ENCODE measurements around the gene CCR9.
"Not testable (repeated sequence)": the region's sequence is repeated elsewhere in the genome, so short reads cannot be mapped to it uniquely, and the experiment has no call there.

Gene CCR9, protein sequence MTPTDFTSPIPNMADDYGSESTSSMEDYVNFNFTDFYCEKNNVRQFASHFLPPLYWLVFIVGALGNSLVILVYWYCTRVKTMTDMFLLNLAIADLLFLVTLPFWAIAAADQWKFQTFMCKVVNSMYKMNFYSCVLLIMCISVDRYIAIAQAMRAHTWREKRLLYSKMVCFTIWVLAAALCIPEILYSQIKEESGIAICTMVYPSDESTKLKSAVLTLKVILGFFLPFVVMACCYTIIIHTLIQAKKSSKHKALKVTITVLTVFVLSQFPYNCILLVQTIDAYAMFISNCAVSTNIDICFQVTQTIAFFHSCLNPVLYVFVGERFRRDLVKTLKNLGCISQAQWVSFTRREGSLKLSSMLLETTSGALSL

GRCh38 chr3:45885979-45886705, at the start of gene CCR9:
Gene CCR9, plus strand, starts transcription at chr3:45886543. Its CDS starts 8,391 bp downstream, at chr3:45894934.
- no peak for DNase-seq

DNA sequence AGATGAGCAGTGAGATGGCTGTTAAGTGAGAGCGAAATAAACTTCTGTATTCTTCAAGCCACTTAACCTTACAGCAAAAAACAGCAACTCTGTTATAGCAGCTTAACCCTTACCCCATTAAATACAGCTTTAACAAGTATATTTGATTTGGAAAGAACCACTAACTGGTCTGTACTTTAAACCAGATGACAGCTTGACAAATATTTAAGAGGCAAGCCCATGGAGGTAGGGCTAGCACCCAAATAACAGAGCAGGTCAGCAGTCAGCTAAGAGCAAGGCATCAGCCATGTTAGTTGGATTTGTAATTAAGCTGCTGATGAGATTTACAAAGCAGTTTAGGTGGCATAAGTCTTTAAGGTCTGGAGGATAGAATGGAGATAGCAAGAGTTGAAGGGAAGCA, 47.9 kb upstream of the CCR9 start:
- DNase-seq: no peak

- DNase-seq: peak in 1 of 4 experiments; percentile 20
Measured at GRCh38 chr3:45841420-45841756, 45.0 kb upstream of the CCR9 start.

DNA sequence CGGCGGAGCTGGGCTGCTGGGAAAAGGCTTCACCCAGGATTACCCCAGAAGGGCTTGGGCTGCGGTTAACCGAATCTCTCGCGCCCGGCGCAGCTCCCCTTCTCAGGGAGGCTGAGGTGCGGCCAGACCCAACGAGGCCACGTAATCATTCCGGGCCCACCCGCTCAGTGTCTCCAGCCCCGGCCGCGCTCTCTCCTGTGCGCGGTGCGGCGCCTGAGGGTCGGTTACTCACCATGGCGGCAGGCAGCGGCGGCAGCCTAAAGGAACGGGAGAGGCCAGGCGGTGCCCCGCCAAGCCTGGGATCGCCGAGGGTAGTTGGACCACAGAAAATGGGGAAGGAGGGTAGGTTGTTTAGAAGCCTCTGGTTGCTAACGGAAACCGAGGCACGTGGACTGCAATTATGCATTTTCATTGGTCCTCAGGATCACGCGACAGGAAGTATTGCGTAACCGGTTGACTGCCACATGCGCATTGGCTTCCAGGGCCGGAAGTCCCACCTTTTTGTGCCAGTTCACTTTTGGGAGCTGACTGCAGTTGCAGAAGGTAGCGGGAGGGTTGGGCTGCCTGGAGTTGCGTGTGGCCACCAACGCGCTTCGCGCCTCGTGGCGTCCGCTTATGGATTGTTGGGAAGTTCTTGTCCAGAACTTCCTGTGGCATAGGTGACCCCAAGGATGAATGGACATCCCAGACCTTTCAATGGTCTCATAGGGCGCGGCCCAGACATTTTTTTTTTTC, 44.4 kb upstream of the CCR9 start, which contains the start of gene LZTFL1:
LZTFL1 (minus strand) TSS at position 363 of the 735 bp plus-strand sequence; CDS start at position 235, 128 bp downstream.
- DNase-seq: peak; percentile 58 to 82 (median 70)

DNA sequence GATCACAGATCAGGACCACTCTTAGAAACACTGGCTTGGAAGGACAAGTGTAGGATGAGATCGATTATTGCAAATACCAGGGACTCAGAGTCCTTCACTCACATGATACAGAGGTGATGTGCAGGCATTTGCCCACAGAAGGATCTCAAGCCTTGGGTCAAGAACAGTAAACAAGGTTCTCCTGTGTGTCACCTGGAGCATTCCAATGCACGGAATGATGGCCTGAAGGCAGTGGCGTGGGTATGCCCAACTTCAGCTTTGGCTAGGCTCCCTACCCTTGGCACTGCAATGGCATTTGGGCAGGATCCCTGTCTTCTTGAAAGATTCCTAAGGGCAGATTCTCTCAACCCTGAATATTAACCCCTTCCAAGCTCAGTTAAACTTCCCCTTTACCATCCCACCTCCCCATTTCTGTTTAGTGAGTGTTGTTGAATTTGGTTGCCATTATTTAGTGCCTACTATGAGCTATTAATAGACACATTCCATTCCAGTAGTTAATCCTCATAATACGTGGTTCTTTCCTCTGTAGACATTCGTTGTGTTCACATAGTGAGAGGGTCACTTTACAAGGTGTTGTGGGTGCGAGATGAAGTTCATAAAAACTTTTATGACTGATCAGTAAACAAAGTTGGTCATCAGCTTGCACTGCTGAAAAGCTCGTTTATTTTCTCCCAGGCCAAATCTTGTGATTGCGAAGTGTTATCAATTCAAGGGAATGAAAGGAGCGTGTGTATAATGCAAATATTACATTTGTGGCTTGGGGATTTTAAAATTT, 43.3 kb upstream of the CCR9 start:
- no peak for DNase-seq

- no peak for DNase-seq
Measured at GRCh38 chr3:45844616-45845015, 41.7 kb upstream of the CCR9 start.

GRCh38 chr3:45848392-45848791, 38.0 kb upstream of the CCR9 start:
- no peak for DNase-seq

- DNase-seq: no peak
Measured at GRCh38 chr3:45852828-45853227, 33.5 kb upstream of the CCR9 start.

DNA sequence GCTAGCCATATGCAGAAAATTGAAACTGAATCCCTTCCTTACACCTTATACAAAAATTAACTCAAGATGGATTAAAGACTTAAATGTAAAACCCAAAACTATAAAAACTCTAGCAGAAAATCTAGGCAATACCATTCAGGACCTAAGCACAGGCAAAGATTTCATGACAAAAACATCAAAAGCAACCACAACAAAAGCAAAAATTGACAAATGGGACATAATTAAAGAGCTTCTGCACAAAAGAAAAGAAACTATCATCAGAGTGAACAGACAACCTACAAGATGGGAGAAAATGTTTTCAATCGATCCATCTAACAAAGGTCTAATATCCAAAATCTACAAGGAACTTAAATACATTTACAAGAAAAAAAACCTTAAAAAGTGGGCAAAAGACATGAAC, 30.0 kb upstream of the CCR9 start:
- not testable (repeated sequence) for DNase-seq

GRCh38 chr3:45857024-45857423, 29.3 kb upstream of the CCR9 start:
- DNase-seq: not testable (repeated sequence)

DNA sequence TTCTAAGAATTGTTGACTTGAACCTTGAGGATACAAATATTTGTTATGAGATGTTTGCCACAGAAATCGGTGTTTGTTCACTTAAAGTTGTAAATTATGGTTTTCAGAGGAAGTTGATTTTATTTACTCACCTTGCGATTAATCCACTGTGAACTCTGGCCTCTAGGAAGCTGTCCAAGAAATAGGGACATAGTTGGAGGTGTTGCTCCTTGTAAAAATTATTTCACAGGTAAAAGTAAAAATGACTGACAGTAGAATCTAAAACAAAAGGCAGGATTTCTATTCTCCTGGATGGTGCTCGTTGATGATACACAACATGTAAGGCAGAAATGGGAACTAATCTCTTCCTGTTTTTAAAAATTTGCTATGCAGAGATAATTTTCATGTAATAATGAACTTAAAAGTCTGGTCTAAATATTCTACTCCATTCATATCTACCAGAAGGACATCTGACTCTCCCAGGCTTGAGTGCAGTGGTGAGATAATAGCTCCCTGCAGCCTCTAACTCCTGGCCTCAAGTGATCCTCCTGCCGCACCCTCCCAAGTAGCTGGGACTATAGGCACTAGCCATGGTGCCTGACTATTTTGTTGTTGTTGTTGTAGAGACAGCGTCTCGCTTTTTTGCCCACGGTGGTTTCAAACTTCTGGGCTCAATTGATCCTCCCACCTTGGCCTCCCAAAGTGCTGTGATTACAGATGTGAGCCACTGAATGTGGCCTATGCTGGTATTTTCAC, 27.4 kb upstream of the CCR9 start:
- no peak for DNase-seq

GRCh38 chr3:45860481-45860880, 25.9 kb upstream of the CCR9 start:
- DNase-seq: no peak

DNA sequence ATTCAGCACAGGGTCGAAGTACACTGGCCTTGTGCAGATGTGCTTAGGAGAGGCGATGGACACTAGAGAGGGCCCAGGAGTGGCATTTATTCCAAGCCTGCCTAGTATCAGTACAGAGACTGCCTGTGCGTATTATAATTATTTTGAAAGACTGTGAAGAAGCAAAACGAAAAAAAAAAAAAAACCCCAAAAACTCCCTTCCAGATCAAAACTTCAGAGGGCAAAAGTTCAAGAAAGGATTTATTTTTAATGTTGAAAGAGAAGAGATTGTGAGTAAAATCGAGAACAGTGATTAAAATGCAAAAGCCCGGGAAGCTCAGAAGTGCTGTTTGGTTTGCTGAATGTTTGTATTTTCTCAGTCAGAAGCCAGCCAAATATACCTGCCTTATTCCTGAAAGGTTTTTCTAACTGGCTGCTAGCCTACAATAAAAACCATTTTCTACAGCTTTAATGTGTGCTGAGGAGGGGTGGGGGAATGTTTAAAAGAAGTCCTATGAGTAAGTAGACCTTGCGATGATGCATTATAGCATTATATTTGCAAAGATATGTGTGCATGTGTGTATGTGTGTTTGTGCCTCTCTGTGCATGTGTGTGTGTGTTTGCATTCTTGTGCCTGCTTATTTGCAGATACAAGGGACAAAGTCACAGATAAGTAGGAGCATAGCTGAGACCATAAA, 25.2 kb upstream of the CCR9 start:
- DNase-seq: no peak

GRCh38 chr3:45864760-45865519, 21.4 kb upstream of the CCR9 start:
- DNase-seq: no peak

DNA sequence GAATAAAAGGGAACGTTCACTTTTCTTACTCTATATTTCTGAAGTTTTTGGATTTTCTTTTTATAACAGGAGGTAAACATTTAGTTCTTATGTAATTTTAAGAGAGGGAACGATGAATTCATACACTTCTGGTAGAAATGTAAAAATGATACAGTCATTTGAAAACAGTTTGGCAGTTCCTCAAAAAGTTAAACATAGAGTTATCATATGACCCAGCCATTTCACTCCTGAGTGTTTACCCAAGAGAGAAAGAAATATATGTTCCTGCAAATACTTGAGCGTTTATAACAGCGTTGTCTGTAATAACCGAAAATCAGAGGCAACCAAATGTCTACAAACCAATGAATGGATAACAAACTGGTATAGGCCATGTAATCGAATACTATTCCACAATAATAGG, 20.8 kb upstream of the CCR9 start:
- no peak for DNase-seq

DNA sequence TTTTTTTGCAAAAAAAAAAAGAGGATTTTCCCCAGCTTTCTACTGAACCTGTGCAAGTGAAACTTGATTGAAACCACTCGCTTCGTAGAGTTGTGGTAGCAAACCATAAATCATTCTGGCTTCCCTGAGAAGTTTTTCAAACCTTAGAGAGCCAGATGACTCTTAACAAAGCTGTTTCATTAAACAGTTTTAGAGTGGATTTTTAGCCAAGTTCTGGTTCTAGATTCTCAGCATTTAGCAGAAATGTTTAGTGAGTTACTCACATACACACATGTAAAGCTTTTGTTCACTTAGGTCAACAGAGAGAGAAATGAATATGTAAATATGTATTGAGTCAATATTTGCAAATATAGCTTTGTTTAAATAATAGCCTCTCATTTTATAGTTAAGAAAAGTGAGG, 18.1 kb upstream of the CCR9 start:
- no peak for DNase-seq

DNA sequence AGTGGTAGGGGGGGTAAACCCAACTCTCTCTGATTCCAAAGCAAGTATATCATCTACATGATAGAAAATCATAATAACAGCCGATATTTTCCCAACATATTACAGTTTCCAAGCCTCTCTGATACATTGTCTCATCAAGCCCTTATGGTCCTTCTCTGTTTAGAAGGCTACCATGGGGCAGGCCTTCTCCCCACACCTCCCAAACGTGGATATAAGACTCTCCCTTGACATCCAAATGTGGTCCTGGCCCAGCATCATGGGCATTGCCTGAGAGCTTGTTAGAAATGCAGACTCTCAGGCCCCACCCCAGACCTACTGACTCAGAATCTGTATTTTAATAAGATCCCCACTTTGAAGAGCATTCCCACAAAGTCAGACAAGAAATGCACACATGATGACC, 17.7 kb upstream of the CCR9 start:
- no peak for DNase-seq

DNA sequence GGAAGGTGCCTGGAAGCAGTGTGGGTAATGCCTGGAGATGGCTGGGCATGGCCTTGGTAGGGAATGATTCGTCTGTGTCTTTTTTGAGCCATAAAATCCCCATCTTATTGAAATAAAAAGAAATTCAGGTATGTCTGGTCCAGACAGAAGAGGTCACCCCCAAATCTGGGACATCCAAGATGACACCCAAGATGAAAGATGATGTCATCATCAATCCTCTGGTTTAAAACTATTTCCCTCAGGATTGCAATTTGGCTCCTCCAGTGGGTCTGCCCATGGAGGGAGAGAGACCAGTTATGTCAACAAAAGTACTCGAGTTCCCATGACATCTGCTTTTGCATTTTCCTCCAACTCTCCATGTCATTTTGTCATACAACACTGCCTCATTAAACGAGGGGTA, 16.7 kb upstream of the CCR9 start:
- DNase-seq: no peak

DNA sequence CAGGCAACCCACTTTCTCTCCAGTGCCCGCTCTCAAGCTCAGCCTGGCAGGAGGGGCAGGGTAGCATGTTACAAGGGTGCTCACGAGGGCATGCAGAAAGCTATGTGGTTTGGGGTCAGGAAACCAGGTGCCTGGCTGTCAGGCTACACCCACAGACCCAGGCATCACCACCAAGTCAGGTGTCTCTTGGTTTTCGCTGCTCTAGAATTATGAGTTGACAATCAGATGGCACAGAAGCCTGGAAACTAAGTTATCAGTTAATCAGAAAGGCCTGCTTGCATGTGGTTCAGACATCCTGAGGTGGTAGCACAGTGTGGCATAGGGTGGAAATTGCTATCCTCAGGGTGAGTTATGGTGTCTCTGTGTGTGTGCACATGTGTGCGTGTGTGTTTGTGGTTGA, 16.2 kb upstream of the CCR9 start:
- DNase-seq: peak in 2 of 4 experiments; percentile 23 to 56

DNA sequence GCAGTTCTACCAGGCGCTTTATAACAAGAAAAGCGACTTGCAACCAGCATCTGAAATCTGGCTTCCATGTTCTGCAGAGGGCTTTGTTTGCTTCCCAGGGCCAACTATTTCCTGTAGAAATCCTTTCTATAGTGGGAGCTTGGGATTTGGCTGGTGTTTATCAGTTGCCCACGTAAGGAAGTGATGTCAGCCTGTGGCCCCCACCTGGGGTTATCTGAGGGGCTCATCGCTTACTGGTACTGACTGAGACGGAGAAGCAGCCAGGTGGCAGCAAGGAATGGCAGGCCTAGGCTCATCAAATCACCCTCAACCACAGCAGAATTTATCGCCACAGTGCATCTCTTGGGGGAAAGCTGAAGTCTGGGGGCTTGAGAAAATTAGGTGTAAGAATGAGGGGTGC, 14.6 kb upstream of the CCR9 start:
- DNase-seq: no peak

DNA sequence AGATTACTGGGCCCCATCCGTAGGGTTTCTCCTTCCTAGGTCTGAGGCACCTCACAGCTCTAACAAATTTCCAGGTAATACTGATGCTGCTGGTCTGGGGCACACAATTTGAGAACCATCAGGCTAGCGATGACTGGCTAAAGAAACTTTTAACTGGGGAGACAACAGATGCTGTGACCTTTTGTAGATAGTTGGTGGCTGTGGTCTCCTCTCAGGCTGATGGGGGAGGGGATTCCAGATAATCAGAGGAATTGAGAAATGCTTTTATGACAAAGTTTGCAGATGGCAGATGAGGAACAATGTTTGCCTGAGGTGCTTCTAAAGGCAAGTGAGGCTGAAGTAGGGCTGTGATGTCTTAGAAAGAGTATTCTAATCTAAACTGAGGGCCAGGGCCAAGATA, 13.8 kb upstream of the CCR9 start:
- DNase-seq: no peak

Data from activated naive CD4-positive, alpha-beta T cell (primary cell).